GM18951 (cell line): ENCODE results near the gene TMEM114.

Experiments used
- POLR2A ChIP-seq: IDR thresholded peaks from 4 replicates; pipeline ENCODE4 v1.6.1; 2011; ENCODE audit warnings: mild to moderate bottlenecking; ENCODE audit not compliant: insufficient read length, insufficient read depth; ENCODE audit errors: extremely low read depth
- in situ Hi-C: fragments of 300-500 bp; cut with MboI; formaldehyde crosslinking; loops from one replicate; pipeline ENCODE4 v1.12.0; 2022; ENCODE audit warnings: low sequenced_read_pairs, mixed read lengths, inconsistent platforms; ENCODE audit not compliant: unreplicated experiment

TMEM114 gene

GRCh38 chr16:8561496-8561895, 28.8 kb downstream of the TMEM114 start:
- TF ChIP-seq POLR2A: no peak
- in situ Hi-C loops: loop anchor here (25.0 kb wide), 2 partner anchors 226 to 576 kb away; partner anchors contain the start of genes PMM2 and TMEM186

- no peak for TF ChIP-seq POLR2A
- in situ Hi-C loops: loop anchor here (25.0 kb wide), 2 partner anchors 232 to 582 kb away; partner anchors contain the start of genes PMM2 and TMEM186
Observed at GRCh38 chr16:8555400-8555799, 34.9 kb downstream of the TMEM114 start.

GRCh38 chr16:8554881-8555280, 35.4 kb downstream of the TMEM114 start:
- in situ Hi-C loops: loop anchor here (25.0 kb wide), 2 partner anchors 232 to 582 kb away; partner anchors contain the start of genes PMM2 and TMEM186
- no peak for TF ChIP-seq POLR2A

- in situ Hi-C loops: loop anchor here (25.0 kb wide), 2 partner anchors 233 to 583 kb away; partner anchors contain the start of genes PMM2 and TMEM186
- TF ChIP-seq POLR2A: no peak
Observed at GRCh38 chr16:8554022-8554421, 36.3 kb downstream of the TMEM114 start.

- in situ Hi-C loops: loop anchor here (25.0 kb wide), 2 partner anchors 235 to 585 kb away; partner anchors contain the start of genes PMM2 and TMEM186
- no peak for TF ChIP-seq POLR2A
Observed at GRCh38 chr16:8552487-8553221, 37.7 kb downstream of the TMEM114 start.

GRCh38 chr16:8551388-8552332, 38.7 kb downstream of the TMEM114 start:
- in situ Hi-C loops: loop anchor here (25.0 kb wide), 2 partner anchors 236 to 586 kb away; partner anchors contain the start of genes PMM2 and TMEM186
- TF ChIP-seq POLR2A: no peak

- TF ChIP-seq POLR2A: no peak
- in situ Hi-C loops: loop anchor here (25.0 kb wide), 2 partner anchors 236 to 586 kb away; partner anchors contain the start of genes PMM2 and TMEM186
Observed at GRCh38 chr16:8550728-8551387, 39.5 kb downstream of the TMEM114 start.

GRCh38 chr16:8549843-8550412, 40.4 kb downstream of the TMEM114 start:
- TF ChIP-seq POLR2A: no peak
- in situ Hi-C loops: loop anchor here (25.0 kb wide), 2 partner anchors 237 to 587 kb away; partner anchors contain the start of genes PMM2 and TMEM186

GRCh38 chr16:8548166-8548565, 42.1 kb downstream of the TMEM114 start:
- in situ Hi-C loops: no loop called here
- TF ChIP-seq POLR2A: no peak

- in situ Hi-C loops: no loop called here
- TF ChIP-seq POLR2A: no peak
Observed at GRCh38 chr16:8547762-8548161, 42.5 kb downstream of the TMEM114 start.

- TF ChIP-seq POLR2A: no peak
- in situ Hi-C loops: no loop called here
Observed at GRCh38 chr16:8544406-8544805, 45.9 kb downstream of the TMEM114 start.

GRCh38 chr16:8543258-8543657, 47.1 kb downstream of the TMEM114 start:
- TF ChIP-seq POLR2A: no peak
- in situ Hi-C loops: no loop called here
